ENCODE results near the gene FBRSL1. TPM values are rescaled to one million over a fixed set of nuclear protein-coding genes. Genes with fewer than 3 reads are reported as not detected.

Gene FBRSL1
- total and polyA plus RNA-seq, 11 donors = 23.0 to 88.2 (median 40.0) TPM

DNA sequence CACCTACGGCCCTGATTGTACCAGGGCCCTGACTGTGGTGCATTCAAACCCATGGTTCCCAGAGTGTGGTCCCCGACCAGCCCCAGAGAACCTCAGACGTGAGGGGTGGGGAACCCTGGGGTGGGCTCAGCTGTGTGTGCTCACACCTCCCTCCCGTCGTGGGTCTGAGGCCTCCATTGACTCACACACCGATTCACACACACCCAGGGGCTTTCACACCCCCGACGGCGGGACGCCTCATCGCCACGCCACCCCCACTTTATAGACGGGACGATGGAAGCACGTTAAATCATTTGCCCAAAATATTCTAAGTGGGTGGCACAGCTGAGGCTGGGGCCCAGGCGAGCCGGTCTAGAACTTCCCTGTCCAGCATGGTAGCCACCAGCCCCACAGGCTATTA lies 3.4 kb upstream of the FBRSL1 start:
- no peak for ATAC-seq
- no peaks in the 10 kb centered on the region for H3K36me3 ChIP-seq
- no peak overlapping the region for H3K27ac ChIP-seq
- no peak overlapping the region for H3K4me3 ChIP-seq
- intact Hi-C loops (cut with DNase I) = no loop called here
- H3K9me3 ChIP-seq = no peaks in the 10 kb centered on the region
- H3K27me3 ChIP-seq = peaks cover 0 to 10% (median 0%) of the 10 kb centered on the region in 9 donors
- 82 to 89% (median 83%) methylated on average over 14 to 17 of the region's 17 CpGs for WGBS, 4 donors
- peak in 3 of 5 donors; percentile 14 to 47 (median 21) for DNase-seq
- TF ChIP-seq POLR2A (IDR thresholded peaks at IDR 0.05) (no peak), CTCF (IDR thresholded peaks at IDR 0.05) (no peak)
- peaks cover 0 to 25% (median 18%) of the 10 kb centered on the region in 12 donors for H3K4me1 ChIP-seq

DNA sequence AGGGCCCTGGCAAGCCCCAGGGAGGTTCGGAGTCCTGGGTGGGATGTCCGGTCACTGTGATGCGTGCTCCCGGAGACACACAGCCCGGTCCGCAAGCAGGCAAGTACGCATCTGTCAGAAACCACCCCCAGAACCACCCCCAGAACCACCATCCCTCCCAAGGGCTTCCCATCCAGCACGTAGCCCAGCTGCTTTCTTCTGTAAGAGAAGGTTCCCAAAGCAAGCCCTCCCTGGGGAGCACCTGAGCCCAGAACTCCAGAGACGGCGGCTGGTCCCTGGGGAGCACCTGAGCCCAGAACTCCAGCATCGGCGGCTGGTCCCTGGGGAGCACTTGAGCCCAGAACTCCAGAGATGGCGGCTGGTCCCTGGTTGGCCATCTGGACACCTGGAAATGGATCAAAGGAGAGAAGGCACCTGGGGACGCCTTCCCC lies 2.6 kb upstream of the FBRSL1 start:
- ATAC-seq (no peak), DNase-seq (peak in 3 of 5 donors; percentile 23 to 54 (median 24))
- 78 to 89% (median 85%) methylated on average over 7 to 14 of the region's 14 CpGs for WGBS, 4 donors
- TF ChIP-seq CTCF (IDR thresholded peaks at IDR 0.05) (no peak), POLR2A (IDR thresholded peaks at IDR 0.05) (no peak)
- Histone ChIP-seq H3K9me3 (no peaks in the 10 kb centered on the region), H3K27me3 (peaks cover 0 to 4% (median 0%) of the 10 kb centered on the region in 9 donors), H3K4me3 (no peak overlapping the region), H3K36me3 (no peaks in the 10 kb centered on the region), H3K4me1 (peaks cover 1 to 33% (median 25%) of the 10 kb centered on the region in 12 donors), H3K27ac (no peak overlapping the region)
- intact Hi-C loops (cut with DNase I) = no loop called here

DNA sequence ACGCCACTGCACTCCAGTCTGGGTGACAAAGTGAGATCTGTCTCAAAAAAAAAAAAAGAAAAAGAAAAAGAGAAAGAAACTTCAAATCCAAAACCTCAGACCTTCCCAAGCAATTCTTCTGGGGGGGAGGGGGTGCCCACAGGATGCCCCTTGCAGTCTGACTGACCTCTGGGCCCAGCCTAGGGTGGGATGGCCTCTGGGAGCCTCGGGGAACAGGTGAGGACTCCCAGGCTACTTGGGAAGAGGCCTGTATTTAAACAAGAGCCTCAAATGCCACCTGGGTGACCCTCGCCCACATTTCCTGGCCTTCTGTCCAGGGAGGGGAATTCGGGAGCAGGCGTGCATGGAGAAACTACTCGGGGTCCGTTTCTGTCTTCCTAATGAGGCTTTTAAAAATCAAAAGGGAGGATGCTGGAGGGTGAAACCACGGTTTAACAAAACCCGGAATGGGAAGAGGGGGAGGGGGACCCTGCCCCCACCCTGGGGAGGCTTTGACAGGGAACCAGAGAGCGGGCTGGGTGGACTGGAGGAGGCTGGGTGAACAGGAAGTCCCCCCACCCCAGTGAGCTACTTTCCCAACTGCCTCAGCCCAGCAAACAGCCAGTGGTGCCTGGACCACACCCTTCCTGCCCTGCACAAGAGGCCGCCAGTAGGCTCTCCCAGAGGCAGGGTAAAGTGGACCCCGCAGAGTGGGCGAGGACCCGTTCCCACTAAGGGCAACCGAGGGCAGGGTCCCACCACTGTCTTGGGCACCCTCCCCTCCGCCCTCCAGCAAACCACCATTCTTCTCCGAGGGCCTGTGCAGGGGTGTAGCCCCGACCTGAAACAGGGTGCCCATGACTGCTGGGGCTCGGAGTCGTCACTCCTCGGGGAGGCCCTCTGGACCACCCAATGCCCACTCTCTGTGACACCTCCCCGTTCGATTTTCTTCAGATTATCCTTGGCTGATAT lies 1.5 kb upstream of the FBRSL1 start:
- Histone ChIP-seq H3K36me3 (peaks cover 0 to 3% (median 0%) of the 10 kb centered on the region in 9 donors), H3K4me1 (peaks cover 4 to 44% (median 36%) of the 10 kb centered on the region in 12 donors), H3K27ac (peak overlapping the region; percentile 66 to 95 (median 90)), H3K4me3 (peak overlapping the region in 11 of 12 donors; percentile 71 to 97 (median 82)), H3K9me3 (no peaks in the 10 kb centered on the region), H3K27me3 (no peaks in the 10 kb centered on the region)
- TF ChIP-seq CTCF (IDR thresholded peaks at IDR 0.05) (no peak), POLR2A (IDR thresholded peaks at IDR 0.05) (no peak)
- DNase-seq = peak; percentile 57 to 78 (median 71)
- peak; percentile 3 to 76 (median 19) for ATAC-seq
- intact Hi-C loops (cut with DNase I) = loop anchor here in 1 of 10 donors (2.0 kb wide), 1 partner anchor 112 kb away; no protein-coding TSS in a partner anchor
- 39 to 45% (median 42%) methylated on average over 21 to 23 of the region's 23 CpGs for WGBS, 4 donors

GRCh38 chr12:132489078-132489601 lies 811 bp upstream of the FBRSL1 start:
- DNase-seq = peak in 4 of 5 donors; percentile 45 to 83 (median 58)
- peaks cover 4 to 51% (median 43%) of the 10 kb centered on the region in 12 donors for H3K4me1 ChIP-seq
- no peaks in the 10 kb centered on the region for H3K27me3 ChIP-seq
- peaks cover 0 to 3% (median 0%) of the 10 kb centered on the region in 9 donors for H3K36me3 ChIP-seq
- H3K9me3 ChIP-seq = no peaks in the 10 kb centered on the region
- intact Hi-C loops (cut with DNase I) = loop anchor here in 1 of 10 donors (2.0 kb wide), 1 partner anchor 112 kb away; no protein-coding TSS in a partner anchor
- peak overlapping the region; percentile 63 to 97 (median 81) for H3K4me3 ChIP-seq
- TF ChIP-seq CTCF (IDR thresholded peaks at IDR 0.05) (no peak), POLR2A (IDR thresholded peaks at IDR 0.05) (no peak)
- 3 to 25% (median 4%) methylated on average over 6 to 46 of the region's 46 CpGs for WGBS, 4 donors
- H3K27ac ChIP-seq = peak overlapping the region; percentile 66 to 95 (median 90)
- ATAC-seq = peak in 3 of 4 donors; percentile 14 to 36 (median 22)

All from heart left ventricle (tissue), 16 donors.